Fibroblast of villous mesenchyme (primary cell): ENCODE results near the gene CRYL1. TPM values are rescaled to one million over a fixed set of nuclear protein-coding genes. Genes with fewer than 3 reads are reported as not detected.
A peak's percentile ranks its signal among the peaks of the same experiment; 100 is the strongest.

Experiments
- DNase-seq: peaks from one replicate; pipeline ENCODE4 v3.0.0-alpha.2; 2010; ENCODE audit warnings: low read depth
- H3K4me3 ChIP-seq: 2 replicates; pipeline ENCODE4 v1.5.1; 2011; ENCODE audit warnings: low read depth, mild to moderate bottlenecking, low read length
- total RNA-seq: library from RNA; depleted of rRNA; stranded (reverse); fragments of >200 nt; gene quantifications from 2 replicates; pipeline ENCODE4 v1.2.3, GENCODE V29; 2012
- TF ChIP-seq, protein P1 (sequence below): IDR thresholded peaks from 2 replicates; pipeline ENCODE4 v1.5.1; 2012; ENCODE audit warnings: low read depth, mild to moderate bottlenecking, low read length; ENCODE audit not compliant: insufficient read depth

CRYL1 gene
- total RNA-seq, 1 donor, result 4.7 TPM

DNA sequence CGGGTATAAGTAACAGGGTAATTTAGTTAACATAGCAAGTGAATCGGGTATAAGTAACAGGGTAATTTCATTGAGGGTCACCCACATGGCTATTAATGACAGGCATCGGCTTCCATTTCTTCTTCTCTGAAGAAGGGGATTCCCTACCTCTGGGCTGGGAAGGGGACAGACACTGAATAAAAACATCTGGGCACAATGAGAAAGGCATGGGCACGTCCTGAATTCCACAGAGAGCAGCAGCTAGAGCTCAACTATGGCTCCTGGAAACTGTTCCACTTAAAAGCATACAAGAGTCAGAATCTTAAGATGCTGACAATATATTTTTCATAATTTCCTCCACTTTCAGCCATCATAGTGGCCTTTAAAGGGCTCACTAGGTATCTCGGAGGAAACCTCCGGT, 51.8 kb downstream of the CRYL1 start:
- TF ChIP-seq, protein P1, sequence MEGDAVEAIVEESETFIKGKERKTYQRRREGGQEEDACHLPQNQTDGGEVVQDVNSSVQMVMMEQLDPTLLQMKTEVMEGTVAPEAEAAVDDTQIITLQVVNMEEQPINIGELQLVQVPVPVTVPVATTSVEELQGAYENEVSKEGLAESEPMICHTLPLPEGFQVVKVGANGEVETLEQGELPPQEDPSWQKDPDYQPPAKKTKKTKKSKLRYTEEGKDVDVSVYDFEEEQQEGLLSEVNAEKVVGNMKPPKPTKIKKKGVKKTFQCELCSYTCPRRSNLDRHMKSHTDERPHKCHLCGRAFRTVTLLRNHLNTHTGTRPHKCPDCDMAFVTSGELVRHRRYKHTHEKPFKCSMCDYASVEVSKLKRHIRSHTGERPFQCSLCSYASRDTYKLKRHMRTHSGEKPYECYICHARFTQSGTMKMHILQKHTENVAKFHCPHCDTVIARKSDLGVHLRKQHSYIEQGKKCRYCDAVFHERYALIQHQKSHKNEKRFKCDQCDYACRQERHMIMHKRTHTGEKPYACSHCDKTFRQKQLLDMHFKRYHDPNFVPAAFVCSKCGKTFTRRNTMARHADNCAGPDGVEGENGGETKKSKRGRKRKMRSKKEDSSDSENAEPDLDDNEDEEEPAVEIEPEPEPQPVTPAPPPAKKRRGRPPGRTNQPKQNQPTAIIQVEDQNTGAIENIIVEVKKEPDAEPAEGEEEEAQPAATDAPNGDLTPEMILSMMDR, result no peak
- DNase-seq, result no peak
- H3K4me3 ChIP-seq, result no peak overlapping the region

DNA sequence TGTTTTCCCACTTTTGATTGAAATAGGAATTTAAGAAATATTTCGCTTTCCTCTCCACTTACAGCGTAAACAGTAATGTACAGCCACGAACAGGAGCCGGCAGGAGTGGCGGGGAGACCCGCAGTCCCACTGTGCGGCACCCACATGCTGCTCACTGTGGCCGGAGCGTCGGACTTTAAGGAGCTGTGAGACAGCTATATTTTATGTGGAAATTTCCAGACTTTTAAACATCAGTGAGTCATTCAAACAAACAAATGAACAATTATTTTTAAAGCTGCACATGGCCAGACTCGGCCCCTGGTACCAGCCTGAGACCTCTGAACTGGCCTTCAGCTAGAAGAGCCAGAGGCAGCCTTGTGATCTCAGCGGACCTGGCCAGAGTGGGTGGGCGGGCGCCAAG, 52.5 kb downstream of the CRYL1 start:
- TF ChIP-seq, protein P1, result no peak
- DNase-seq, result peak; percentile 26
- no peak overlapping the region for H3K4me3 ChIP-seq

DNA sequence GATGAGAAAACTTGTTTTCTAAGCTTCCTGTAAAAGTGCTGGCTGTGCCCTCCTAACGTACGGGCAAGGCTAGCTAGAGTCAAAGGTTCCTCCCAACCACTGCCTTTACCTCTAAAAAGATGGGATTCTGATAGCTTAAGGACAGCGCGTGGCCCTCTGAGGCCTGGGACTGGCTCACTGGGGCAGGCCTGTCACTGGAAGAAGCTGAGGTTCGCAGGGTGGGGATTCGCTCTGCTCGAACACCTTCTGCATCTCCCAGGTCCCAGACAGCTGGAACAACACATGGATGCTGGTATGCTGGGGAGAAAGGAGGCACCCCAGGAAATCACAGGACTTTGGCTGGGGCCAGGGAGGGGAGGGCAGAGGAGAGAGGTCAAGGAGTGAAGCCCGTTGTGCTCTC, 53.1 kb downstream of the CRYL1 start:
- H3K4me3 ChIP-seq, result no peak overlapping the region
- DNase-seq, result no peak
- TF ChIP-seq, protein P1, result no peak

DNA sequence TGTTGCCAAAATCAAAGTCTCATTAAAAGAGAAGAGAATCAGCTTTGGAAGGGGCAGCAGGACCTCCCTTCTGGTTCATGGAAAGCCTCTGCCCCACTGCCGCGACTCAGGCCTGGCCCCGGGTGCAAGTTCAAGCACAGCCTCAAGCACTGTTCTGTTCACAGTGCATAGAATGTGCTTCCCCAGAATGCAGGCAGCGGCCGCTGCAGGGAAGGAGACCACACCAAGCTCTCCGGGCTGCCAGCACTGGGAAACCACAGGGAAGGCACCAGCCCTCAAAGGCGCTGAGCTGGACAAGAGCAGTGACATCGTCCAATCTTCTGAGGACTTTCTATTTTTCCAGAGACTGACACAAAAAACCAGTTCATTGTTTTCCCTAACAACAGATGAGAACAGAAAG, 55.5 kb downstream of the CRYL1 start:
- TF ChIP-seq, protein P1, result no peak
- H3K4me3 ChIP-seq, result no peak overlapping the region
- DNase-seq, result no peak

DNA sequence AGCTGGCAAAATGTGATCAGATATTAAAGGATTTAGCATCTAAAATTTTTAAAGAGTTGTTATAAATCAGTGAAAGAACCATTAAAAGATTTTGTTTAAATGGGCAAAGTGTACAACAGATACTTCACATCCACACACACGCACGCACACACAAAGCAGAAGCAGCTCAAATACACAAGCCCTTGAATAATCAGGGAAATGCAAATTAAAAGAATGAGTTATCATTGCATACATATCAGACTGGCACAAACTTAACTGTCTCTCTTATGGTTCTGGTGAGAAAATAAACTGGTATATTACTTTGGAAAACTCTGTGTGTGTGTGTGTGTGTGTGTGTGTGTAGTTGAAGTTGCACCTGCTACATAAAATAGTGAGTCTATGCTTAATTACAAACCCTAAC, 59.3 kb downstream of the CRYL1 start:
- H3K4me3 ChIP-seq, result no peak overlapping the region
- TF ChIP-seq, protein P1, result no peak
- DNase-seq, result no peak

DNA sequence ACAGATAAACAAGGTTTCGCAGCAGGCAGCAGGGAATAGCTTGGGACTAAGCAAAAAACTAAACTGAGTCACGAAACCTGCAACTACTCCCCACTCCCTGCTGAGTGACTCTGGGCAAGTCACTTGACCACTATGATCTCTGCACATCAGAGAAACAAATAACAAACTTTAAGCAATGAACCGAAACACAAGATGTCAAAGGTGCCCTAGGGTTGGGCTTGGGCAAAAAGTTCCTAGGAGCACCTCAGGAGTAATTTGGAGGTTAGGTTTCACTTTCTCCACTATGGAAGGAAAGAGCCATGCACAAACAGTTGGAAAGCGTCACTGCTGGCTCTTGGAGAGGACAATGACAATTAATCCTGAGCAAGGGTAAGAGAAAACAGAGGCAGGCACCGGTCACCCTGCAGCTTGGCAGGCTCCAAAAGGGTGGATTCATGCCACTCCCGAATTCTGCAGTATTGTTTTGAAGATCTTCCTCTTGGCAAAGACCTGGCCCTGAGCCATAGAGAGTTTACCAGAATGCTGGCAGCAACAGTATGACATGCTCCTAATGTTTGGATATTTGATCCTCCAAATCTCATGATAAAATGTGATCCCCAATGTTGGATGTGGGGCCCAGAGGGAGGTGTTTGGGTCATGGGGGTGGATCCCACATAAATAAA, 60.3 kb downstream of the CRYL1 start:
- TF ChIP-seq, protein P1, result no peak
- peak overlapping the region; percentile 18 for H3K4me3 ChIP-seq
- DNase-seq, result no peak

DNA sequence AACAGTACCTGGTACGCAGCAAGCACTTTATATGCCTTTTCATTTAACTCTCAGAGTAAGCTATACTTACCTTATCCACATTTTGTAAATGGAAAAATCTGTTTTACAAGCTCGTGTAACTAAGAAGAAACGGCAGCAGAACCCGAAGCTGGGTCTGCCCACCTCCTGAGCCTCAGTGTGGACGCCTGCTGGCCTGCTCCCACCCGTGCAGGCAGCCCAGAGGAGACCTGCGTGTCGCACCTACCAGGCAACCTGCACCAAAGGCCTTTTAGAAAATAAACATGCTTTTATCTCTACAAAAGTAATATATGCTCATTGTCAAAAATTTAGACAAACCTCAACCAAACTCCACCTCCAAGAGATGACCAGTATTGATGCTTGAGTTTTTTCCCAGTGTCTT, 62.7 kb downstream of the CRYL1 start:
- no peak overlapping the region for H3K4me3 ChIP-seq
- TF ChIP-seq, protein P1, result no peak
- no peak for DNase-seq
